IPS DF 19.7 (cell line): ENCODE results near the gene CCT6B.
"Not testable (repeated sequence)": the region's sequence is repeated elsewhere in the genome, so short reads cannot be mapped to it uniquely, and the experiment has no call there.

Source experiments
- DNase-seq: peaks from one replicate; pipeline ENCODE4 v3.0.0-alpha.2; 2013; ENCODE audit warnings: low read depth, low spot score

Gene CCT6B

GRCh38 chr17:34980681-34981537 is 19.6 kb upstream of the CCT6B start:
- no peak for DNase-seq

- peak; percentile 74 for DNase-seq
Measured at GRCh38 chr17:34980353-34980680, 19.1 kb upstream of the CCT6B start, which contains the start of gene LIG3. LIG3 (plus strand) TSS chr17:34980512; CDS start chr17:34983006, 2,494 bp downstream.

GRCh38 chr17:34979650-34980352 is 18.5 kb upstream of the CCT6B start:
- DNase-seq: no peak

- DNase-seq: no peak
Measured at GRCh38 chr17:34979153-34979552, 17.9 kb upstream of the CCT6B start.

- DNase-seq: no peak
Measured at GRCh38 chr17:34974794-34975785, 13.8 kb upstream of the CCT6B start.

GRCh38 chr17:34974179-34974578 is 12.9 kb upstream of the CCT6B start:
- no peak for DNase-seq

- DNase-seq: no peak
Measured at GRCh38 chr17:34958438-34958837, 2.8 kb downstream of the CCT6B start.

GRCh38 chr17:34950780-34951179 is 10.5 kb downstream of the CCT6B start:
- not testable (repeated sequence) for DNase-seq

GRCh38 chr17:34930283-34930682 is 31.0 kb downstream of the CCT6B start:
- no peak for DNase-seq

- no peak for DNase-seq
Measured at GRCh38 chr17:34926661-34927060, 34.6 kb downstream of the CCT6B start.

GRCh38 chr17:34920676-34921075 is 40.6 kb downstream of the CCT6B start:
- DNase-seq: no peak

- no peak for DNase-seq
Measured at GRCh38 chr17:34917381-34917780, 43.9 kb downstream of the CCT6B start.

- no peak for DNase-seq
Measured at GRCh38 chr17:34916120-34916519, 45.1 kb downstream of the CCT6B start.

GRCh38 chr17:34913001-34913400 is 48.3 kb downstream of the CCT6B start:
- peak; percentile 23 for DNase-seq

GRCh38 chr17:34909040-34909439 is 52.2 kb downstream of the CCT6B start:
- no peak for DNase-seq

GRCh38 chr17:34902831-34903547 is 58.3 kb downstream of the CCT6B start:
- no peak for DNase-seq

GRCh38 chr17:34899643-34900291 is 61.5 kb downstream of the CCT6B start:
- DNase-seq: no peak

- no peak for DNase-seq
Measured at GRCh38 chr17:34895383-34895782, 65.9 kb downstream of the CCT6B start.

GRCh38 chr17:34894964-34895363 is 66.3 kb downstream of the CCT6B start:
- no peak for DNase-seq

GRCh38 chr17:34892461-34893249 is 68.6 kb downstream of the CCT6B start:
- no peak for DNase-seq
